ENCODE data around the gene ALDOC. TPM values are rescaled to one million over a fixed set of nuclear protein-coding genes. Genes with fewer than 3 reads are reported as not detected.
"Not testable (repeated sequence)": the region's sequence is repeated elsewhere in the genome, so short reads cannot be mapped to it uniquely, and the experiment has no call there.

ALDOC gene
- total RNA-seq, 1 experiment from 2014 or later = 27.9 TPM

DNA sequence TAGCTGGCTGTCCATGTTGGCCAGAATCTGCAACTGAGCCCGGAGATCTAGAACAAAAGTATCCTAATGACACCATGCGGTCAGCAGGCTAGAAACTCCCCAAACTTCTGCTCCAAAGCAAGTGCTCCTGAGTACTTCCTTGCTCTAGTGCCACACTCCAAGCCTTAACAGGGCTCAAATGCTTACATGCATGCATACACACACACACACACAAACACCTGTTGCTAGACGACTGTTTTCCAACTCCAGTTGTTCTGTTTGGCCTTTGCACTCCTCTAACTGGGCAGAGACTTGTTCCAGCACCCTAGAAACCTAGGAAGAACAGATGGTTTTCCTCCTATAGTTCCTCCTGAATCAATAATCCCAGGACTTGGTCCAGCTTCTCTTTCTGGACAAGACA is 7.7 kb upstream of the ALDOC start:
- DNase-seq (ENCODE audit: extremely low read depth, low read depth) = no peak

- DNase-seq (ENCODE audit: extremely low read depth, low read depth) = no peak
These were observed 5.8 kb upstream of the ALDOC start for GRCh38 chr17:28582513-28582912.

GRCh38 chr17:28580959-28581358 is 4.3 kb upstream of the ALDOC start:
- no peak for DNase-seq (ENCODE audit: extremely low read depth, low read depth)

GRCh38 chr17:28579526-28579925 is 2.8 kb upstream of the ALDOC start:
- DNase-seq (ENCODE audit: extremely low read depth, low read depth) = no peak

DNA sequence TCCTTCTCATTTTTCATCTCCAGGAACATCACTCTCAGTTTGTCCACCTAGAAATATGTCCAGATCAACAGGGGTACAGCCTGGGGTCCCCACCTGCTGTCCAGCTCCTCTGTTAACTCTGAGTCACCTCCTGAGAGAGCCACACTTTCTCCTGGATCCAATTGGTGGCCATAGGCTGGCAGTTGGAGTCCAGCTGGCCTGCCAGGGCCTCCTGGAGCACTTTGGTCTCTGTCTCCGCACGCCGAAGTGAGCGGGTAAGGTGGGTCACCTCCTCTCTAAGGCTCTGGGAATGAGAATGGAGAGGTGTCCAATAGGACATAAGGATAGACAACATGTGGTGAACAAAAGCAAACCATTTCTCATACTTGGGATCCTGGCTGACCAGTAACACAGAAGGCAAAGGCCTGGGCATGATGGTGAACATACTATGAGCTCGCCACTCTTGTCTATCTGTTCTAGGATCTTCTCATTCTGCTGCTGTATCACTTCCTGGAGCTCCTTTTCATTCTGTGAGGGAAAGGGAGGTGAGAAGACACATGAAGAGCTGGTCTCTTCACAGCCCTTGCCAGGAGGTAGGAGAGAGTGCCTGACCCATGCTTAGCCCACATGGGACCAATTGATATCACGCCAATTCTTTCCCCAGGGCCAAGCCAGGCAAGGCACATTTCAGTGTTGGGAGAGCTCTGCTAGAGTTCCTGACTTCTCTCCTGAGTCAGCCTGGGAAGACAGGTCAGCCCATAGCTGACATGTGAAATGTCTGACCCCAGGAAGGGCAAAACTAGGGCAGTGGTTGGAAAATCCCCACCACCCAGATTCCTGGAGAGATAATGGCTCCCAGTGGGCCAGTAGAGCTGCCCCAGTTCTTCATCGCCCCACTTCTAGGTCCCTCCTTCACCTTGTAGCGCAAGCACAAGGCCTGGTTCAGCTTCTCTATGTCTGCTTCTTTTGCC is 1.8 kb upstream of the ALDOC start:
- no peak for DNase-seq (ENCODE audit: extremely low read depth, low read depth)

GRCh38 chr17:28577466-28577824 is 750 bp upstream of the ALDOC start:
- DNase-seq (ENCODE audit: extremely low read depth, low read depth) = no peak

DNA sequence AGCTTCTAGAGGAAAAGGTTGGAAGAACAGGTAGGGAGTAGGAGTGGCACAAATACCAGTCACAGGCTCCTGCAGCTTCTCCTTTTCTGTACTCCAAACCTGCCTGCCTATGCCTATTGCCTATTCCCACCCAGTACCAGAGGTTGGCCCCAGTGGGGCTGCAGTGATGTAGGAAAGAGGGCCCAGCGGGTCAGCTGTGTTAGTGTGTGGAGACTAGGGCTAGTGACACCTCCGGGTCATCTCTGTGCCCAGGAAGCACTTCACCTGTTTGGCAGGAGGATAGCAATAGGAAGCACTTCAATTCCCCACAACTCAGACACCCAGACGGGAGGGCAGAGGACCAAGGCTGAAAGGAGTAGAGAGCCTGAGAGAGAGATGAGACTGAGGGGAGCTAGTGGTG is 679 bp downstream of the ALDOC start:
- DNase-seq (ENCODE audit: extremely low read depth, low read depth) = not testable (repeated sequence)

- no peak for DNase-seq (ENCODE audit: extremely low read depth, low read depth)
These were observed 1.4 kb downstream of the ALDOC start for GRCh38 chr17:28575126-28575795.

DNA sequence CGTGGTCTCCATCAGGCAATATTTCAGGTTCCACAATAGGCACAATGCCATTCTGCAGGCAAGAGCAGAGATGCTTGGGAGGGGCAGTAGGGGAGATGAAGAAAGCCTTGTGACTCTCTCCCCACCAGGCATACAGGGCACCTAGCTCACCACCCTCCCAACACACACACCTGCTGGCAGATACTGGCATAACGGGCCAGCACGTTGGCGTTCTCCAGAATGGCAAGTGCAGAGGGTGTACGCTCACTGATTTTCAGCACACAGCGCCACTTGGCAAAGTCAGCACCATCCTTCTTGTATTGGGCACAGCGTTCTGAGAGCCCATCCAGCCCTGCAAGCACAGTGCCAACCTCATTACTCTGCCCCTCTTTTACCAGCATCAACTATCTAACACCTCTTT is 2.2 kb downstream of the ALDOC start:
- no peak for DNase-seq (ENCODE audit: extremely low read depth, low read depth)

DNA sequence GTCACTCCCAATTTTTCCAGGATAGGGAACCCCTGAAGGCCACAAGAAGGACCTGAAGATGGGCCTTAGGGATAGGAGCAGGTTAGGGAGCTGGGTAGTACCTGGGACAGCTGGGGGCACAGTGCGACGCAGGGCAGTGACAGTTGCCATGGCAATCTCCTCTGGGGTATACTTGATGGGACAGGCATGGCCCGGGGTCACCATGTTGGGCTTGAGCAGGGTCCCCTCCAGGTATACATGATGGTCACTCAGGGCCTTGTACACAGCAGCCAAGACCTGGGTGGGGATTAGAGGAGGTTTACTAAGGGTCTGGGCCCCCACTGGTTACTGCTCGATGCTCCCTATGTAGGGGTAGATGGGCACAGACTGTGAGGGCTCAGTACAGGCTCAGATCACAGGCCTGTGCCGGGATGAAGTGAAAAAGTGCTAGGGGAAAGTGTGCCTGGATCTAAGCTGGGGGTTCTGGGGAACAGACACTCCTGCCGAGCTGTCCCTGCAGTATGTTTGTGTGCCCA is 2.7 kb downstream of the ALDOC start:
- no peak for DNase-seq (ENCODE audit: extremely low read depth, low read depth)

GRCh38 chr17:28573521-28573920 is 3.2 kb downstream of the ALDOC start:
- no peak for DNase-seq (ENCODE audit: extremely low read depth, low read depth)

DNA sequence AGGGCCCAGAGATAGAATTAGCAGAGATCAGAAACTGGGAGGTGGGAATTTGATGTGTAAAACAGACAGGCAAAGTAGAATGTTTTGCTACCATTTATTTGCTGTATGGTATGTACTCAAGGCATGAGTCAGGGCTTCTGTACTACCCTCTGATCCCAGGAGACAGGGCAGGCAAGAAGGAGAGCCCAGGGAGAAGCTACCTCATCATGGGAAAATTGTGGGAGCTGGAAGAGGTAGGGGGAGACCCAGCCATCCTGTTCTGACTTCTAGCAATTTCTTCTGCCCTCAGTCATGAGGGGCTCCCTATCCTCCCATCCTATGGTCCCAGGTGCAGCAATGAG is 3.7 kb downstream of the ALDOC start:
- no peak for DNase-seq (ENCODE audit: extremely low read depth, low read depth)

- DNase-seq (ENCODE audit: extremely low read depth, low read depth) = no peak
These were observed 4.2 kb downstream of the ALDOC start for GRCh38 chr17:28572259-28573039.

DNA sequence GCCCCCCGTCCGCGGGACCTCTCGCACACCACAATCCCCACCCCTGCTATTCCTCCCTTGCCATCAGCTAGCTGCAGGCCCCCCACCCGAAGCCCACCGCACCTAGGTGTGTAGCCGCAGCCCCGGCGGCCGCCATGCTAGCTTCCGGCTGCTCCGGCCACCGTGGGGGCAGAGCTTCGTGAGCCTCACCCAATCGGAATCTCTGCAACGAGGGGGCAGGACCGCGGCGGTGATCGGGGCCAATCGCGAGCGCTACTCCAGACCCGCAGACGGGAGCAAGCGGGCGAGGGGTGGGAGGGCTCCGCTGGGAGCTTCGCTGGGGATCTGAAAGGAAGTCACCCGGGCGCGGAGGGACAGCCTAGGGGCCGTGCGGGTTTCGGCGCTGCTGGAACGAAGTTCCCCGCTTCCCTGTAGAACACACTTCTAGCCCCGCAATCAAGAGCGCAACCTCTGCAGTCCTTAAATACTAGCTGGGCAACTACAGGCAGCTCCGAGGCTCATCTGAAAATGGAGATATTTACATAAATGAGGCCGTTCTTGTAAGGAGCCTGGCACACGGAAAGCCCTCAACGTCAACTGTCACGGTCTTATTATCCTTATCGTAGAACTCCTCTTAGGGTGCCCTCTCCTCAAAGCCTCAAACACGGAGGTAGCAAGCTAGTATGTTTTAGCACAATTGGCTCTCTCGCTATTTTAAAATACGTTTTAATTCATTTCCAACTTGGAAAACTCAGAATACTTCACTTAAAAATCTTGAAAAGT is 5.2 kb downstream of the ALDOC start, which contains the start of gene PIGS:
PIGS (minus strand) TSS at position 164 of the 762 bp plus-strand sequence; CDS start at position 136, 28 bp downstream.
- peak; percentile 90 for DNase-seq (ENCODE audit: extremely low read depth, low read depth)

- no peak for DNase-seq (ENCODE audit: extremely low read depth, low read depth)
These were observed 5.9 kb downstream of the ALDOC start for GRCh38 chr17:28570716-28571360.

- no peak for DNase-seq (ENCODE audit: extremely low read depth, low read depth)
These were observed 7.2 kb downstream of the ALDOC start for GRCh38 chr17:28569446-28569845.

DNA sequence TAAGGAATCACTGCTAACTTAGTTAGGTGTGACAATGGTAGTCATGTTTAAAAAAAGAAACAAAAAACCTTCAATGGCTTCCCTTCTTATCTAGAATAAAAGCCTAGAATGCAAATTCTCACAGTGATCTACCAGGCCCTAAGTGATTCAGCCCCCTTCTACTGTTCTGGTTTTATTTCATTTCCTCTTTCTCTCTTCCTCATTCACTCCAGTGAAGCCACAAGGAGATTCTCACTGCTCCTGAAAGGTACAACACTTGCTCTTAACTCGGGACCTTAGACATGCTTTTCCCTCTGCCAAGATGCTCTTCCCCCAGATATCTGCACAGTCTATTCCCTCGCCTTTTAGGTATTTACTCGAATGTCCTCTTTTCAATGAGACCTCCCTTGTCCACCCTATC is 9.1 kb downstream of the ALDOC start:
- DNase-seq (ENCODE audit: extremely low read depth, low read depth) = no peak

DNA sequence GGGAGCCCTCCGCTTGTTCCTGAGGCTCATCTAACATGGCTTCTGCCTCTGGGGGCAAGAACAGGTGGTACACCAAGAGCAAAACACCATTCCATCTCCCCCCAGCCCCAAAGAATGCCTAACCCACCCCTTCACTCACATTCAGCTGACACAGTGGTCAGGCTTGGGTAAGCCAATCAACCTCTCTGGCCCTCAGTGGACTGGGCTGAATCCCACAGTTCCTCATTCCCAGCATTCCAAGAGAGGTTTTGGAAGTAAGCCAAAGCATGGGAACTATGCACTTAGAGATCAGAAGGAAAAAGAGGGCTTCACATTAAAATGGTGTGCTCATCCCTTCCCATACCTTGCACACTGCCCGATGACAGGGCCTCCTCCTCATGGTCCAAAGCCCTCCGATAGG is 13.2 kb downstream of the ALDOC start:
- no peak for DNase-seq (ENCODE audit: extremely low read depth, low read depth)

DNA sequence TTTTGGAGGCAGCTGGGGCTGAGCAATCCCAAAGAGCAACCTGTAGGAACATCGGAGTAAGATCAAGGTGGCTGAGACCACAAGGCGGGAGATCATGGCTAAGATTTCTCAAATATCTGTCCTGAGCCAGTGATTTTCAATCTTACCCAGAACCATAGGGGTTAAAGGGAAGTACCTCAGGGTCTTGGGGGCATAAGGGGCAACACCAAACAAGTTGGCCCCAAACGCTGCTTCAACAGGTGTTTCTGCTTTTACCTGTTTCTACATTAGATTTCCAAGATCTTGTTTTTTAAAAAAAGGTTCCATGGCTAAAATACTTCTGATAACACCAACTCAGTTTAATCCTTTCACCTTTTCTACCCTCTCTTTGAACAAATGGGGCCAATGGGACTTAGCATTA is 21.7 kb downstream of the ALDOC start:
- no peak for DNase-seq (ENCODE audit: extremely low read depth, low read depth)

DNA sequence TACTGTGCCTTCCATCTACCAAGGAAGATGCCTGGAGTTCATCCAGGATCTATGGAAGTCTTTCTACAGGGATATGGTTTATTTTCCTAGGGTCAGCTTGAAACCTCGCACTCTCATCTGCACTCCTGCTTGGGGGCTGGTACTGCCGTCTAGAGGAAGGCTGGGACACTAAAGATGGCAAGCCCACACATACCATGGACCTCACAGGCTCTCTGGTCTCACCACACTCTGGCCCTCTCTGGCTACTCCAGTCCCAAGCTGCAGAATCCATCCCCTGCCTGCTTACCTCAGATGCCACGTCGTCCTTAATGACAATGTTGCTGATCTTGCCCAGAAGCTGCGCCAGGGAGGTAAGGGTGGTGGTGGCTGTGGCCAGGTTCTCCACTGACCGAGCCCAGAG is 22.1 kb downstream of the ALDOC start:
- no peak for DNase-seq (ENCODE audit: extremely low read depth, low read depth)

Data from NCI-H460 (cell line).